NCI-H446 (cell line): Measurements from ENCODE around the gene ARID1B.
"Not testable (repeated sequence)": the region's sequence is repeated elsewhere in the genome, so short reads cannot be mapped to it uniquely, and the experiment has no call there.

Experiments used
- DNase-seq, 2 experiments: peaks; one replicate each; lab custom pipeline; 2025; lab: John Stamatoyannopoulos, UW

Gene ARID1B

GRCh38 chr6:156935000-156935399 lies 157.8 kb downstream of the ARID1B start:
- DNase-seq, result no peak

DNA sequence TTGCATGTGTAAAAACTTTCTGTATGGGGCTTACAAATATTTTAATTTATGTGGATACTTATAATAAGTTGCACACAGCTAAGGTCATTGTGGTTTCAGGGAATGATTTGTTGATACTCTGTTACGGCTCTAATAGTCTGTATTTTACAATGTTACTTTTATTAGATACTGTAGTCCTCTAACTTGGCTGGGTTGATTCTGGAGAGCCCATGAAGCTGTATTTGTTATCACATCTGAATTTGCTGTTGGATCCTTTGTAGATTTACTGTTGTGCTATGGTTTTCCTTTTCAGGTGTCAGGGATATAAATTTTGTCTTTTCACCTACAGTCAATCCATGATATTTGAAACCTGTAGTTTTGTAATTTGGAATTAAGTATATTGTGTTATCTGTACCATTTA lies 161.0 kb downstream of the ARID1B start:
- no peak for DNase-seq

DNA sequence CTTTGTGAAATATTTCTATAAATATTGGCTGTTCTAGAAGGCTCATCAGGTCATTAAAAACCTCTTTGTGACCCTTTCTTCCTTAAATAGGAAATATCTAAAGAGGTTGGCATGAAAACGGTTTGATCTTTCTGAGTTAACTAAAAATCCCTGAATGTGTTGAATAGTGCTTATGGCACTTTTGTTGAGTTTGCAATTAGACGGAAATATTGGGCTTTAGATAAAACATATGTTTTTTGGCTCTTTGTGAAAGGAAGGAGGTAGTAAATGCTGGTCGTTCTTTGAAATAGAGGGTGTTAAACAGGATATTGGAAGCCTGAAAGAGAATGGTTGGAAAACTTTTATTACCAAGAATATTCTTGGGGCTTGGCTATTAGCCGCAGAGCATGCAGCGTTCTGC lies 163.0 kb downstream of the ARID1B start:
- DNase-seq, result no peak

DNA sequence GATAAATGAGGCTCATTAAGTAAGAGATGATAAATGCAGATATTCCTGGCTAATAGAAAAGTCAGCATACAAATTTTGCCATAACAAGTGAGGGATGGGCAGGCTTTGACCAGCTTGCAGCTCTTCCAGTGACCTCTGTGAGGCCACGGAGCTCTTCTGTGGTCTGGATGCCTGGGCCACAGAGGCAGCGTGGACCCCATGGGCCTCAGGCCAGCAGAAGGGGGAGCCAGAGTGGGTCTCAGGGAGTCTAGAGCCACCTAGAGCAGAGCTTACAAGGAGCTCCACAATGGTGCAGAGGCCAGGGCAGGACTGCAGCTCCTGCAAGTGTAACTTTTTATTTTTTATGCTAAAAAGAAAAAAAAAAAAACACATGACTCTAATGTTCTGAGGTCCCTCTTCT lies 165.1 kb downstream of the ARID1B start:
- no peak for DNase-seq

GRCh38 chr6:156943166-156943565 lies 166.0 kb downstream of the ARID1B start:
- no peak for DNase-seq

DNA sequence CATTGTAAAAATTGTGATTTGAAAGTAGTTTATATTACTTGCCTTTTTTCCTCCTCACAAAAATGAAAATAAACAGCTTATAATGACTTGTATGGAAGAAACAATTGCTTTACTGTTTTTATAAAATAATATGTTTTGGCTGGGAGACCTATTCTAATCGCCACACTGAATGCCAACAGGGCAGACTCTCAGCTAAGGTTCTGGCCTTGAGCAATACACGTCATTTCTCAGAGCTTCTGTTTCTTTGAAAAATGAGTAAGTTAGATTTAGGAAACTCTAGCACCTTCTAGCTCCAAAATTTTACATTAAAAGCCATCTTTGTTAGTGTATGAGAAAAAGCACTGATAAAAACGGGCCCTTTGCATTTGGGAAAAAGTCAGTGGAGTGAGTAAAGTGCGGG lies 166.6 kb downstream of the ARID1B start:
- DNase-seq, result no peak

GRCh38 chr6:156944412-156944811 lies 167.2 kb downstream of the ARID1B start:
- no peak for DNase-seq

GRCh38 chr6:156945789-156946172 lies 168.6 kb downstream of the ARID1B start:
- DNase-seq, result not testable (repeated sequence)

DNA sequence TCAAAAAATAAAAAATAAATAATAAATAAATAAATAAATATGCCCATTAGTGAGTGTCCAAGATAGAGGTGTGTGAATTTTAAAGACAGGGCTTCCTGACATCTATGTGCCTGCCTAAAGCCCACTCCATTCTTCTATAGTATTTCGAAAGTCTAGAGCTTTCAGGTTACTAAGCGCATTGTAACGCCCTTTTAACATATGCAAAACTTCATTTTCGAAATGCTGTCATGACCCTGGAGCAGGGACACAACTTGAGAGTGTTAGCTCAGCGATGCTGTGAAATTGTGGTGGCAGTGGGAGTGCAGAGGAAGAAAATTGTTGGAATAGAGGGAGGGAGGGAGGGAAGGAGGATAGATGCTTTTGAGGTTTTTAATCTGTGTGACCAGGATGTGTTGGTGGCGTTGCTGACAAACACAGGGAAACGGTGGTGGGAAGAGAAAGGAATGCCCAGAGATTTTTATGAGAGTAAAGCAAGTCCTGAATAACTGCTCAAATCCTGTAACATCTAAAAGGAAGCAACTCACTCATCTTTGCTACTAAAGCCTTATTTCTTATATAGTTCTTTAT lies 169.3 kb downstream of the ARID1B start:
- DNase-seq, result no peak

DNA sequence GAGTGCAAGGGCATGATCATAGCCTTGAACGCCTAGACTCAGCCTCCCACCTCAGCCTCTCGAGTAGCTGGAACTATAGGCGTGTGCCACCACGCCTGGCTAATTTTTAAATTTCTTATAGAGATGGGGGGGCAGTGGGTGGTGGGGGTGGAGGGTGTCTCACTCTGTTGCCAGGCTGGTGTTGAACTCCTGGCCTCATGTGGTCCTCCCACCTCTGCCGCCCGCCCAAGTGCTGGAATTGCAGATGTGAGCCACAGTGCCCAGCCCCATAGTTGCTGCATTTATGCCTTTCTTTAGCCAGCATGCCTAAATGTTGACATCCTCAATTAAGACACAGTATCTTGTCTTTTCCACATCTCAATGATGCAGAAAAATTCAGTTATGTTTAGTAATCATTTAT lies 171.1 kb downstream of the ARID1B start:
- DNase-seq, result no peak

- no peak for DNase-seq
These were observed 171.6 kb downstream of the ARID1B start for GRCh38 chr6:156948807-156949206.

GRCh38 chr6:156949376-156949775 lies 172.2 kb downstream of the ARID1B start:
- DNase-seq, result no peak

DNA sequence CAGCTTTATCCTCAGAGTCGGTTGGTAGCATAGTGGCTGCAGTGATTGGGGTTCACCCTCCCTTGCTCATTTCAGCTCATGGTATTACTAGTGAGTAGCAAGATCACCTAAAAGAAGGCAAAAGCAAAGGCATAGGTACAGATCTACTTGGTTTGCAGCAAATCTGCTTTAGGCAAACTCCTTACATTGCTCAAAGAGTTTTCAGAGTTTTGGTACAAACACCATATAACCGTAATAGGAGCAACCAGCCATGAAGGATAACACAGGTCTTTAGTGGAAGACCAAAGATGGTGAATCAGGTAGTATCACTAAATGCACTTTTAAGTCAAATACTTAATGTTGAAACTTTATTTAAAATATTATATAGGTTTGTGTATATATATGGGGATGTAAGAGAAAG lies 172.9 kb downstream of the ARID1B start:
- no peak for DNase-seq

DNA sequence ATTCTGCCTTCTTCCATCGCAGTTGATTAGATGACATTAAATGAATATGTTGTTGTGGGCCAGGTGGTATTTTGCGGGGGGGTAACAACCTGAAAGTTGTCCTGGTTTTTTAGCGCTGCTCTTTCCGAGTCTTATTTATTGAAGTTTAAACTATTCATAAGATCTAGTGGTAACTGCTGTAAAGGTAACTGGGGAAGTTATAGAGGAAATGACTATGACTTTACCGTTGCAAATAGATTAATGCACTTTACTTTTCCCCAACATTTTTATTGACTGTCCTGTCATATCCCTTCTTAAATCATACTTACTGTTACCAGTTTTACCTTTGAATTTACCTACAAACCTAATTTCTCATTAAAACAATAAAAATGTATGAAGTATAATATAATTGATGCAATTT lies 173.4 kb downstream of the ARID1B start:
- DNase-seq, result no peak

- no peak for DNase-seq
These were observed 175.2 kb downstream of the ARID1B start for GRCh38 chr6:156952401-156952800.

GRCh38 chr6:156953127-156953478 lies 175.9 kb downstream of the ARID1B start:
- no peak for DNase-seq

DNA sequence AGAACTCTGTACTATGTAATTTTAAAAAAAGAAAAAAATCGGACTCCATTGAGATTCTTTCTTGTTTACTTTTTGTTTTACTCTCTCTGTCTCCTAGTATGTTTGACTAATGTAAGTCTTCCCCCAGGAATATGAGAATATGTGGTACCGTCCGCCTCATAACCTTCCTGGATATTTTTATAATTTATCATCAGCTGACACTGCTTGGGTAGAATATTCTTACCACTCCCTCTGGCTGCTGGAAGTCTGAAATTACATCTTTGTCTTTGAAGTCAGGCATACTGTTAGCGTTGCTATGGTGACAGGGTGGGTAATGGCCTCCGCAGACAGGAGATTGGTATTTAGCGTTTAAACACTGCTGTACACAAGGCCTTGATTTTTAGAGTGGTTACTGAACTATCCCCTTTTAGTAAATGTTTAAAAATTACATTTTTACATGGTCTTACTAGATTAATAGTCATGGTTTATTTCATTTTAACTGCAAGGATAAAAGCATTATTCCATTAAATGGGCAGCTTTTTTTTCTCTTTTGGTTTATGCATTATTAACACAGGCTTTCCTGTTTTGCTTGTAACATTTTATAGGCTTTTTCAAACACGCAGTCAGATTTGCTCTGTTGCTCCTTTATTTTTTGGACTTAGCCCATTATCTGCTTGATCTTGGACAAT lies 176.4 kb downstream of the ARID1B start:
- DNase-seq, result no peak

DNA sequence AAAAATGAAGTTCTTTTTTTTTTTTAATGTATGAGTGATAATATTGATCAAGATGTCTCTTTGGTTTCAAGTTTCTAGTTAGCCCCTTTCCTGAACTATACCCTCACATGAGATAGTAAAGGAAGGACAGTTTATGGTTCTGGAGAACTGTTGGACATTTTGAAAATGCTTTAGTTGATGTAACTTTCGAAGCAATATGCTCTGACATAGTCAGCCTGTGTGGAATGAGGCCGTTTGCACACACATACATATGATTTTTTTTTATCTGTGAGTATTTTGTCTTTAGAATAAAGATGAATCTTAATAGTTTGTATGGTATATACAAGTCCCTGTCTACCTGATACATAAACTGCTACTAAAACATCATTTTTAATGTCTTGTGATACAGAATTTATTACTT lies 177.0 kb downstream of the ARID1B start:
- DNase-seq, result no peak

GRCh38 chr6:156954816-156955215 lies 177.6 kb downstream of the ARID1B start:
- no peak for DNase-seq

DNA sequence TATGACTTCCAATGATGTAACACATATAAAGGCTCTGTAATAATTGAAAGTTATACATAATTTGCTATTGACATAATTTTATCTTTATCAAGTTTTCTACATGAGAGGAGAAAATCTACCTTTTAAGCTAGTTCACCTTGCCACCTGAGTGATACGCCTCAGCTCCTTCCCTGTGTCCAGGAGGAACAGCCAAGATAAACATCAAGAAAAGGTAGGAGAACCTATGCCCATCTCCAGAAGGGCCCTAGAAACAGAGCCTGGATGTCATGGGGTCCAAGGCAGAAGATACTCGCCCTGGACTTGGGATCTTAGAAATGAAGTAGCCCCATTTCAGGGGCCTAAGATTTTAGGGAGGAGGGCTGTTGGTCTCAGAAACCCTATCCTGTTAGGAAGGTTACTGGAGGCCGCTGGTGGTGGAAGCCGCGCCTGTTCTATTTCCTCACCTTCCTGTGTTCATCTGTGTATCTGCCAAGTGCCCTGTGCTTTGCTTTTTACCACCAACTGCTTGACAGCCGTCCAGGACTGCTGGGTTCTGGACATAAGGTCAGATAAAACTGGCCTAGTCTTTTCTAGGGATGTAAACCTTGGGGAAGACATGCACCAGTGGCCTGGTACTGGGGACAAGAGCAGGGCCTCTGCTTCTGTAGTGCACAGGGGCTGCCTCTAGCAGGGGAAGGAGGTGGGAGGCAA lies 178.5 kb downstream of the ARID1B start:
- no peak for DNase-seq

DNA sequence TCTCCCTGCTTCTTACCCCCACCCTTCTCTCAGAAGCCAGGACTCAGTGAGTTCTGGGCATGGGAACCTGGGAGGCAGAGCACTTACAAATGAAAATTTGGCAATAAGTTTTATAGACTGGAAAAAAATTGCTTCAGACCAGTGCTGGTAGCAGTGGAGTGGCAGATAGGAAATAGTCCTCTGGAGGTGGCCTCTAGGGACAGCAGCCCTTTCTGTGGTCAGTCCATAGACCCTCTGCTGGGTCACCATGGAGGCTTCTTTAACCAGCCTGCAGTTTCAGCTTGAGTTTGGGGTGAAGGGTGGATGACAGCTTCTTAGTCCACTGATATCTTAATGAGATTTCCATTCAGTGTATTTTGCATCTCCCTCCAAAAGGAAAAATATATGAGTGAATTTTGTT lies 179.1 kb downstream of the ARID1B start:
- no peak for DNase-seq

- no peak for DNase-seq
These were observed 180.9 kb downstream of the ARID1B start for GRCh38 chr6:156957931-156958547.

DNA sequence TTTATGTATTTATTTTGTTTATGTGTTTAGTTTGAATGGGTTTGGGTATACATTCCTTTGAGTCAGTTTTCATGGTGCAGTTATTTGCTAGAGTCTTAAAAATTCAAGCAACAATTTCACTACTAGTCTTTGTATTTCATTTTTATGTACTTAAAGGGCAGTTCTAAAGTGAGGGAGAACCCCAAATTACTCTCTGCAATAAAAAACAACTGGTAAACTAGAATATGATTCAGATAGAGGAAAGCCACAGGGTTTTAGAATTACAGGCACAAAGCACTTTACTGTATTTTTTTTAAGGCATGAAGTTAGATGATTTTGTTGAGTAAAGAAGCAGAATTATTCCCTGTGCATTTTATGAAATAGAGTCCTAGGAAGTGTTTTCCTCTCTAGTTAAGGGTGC lies 183.3 kb downstream of the ARID1B start:
- no peak for DNase-seq
